Skeletal muscle tissue (tissue), 4 donors: Measurements from ENCODE around the gene PPP1R15A. TPM values are rescaled to one million over a fixed set of nuclear protein-coding genes. Genes with fewer than 3 reads are reported as not detected.
A peak's percentile ranks its signal among the peaks of the same experiment; 100 is the strongest.

Source experiments
- H3K27ac ChIP-seq: one replicate; pipeline ENCODE4 v1.7.0; 2013; ENCODE audit warnings: mild to moderate bottlenecking, low read depth, low read length, inconsistent platforms
- H3K27me3 ChIP-seq, 3 donors: one replicate each; pipeline ENCODE4 v1.7.0; 2013; ENCODE audit warnings: low read length in 3 of 3; ENCODE audit not compliant: control insufficient read depth in 3 of 3, insufficient read depth in 3 of 3
- H3K36me3 ChIP-seq, 3 donors: one replicate each; pipeline ENCODE4 v1.7.0; 2013; ENCODE audit warnings: low read length in 3 of 3; ENCODE audit not compliant: control insufficient read depth in 3 of 3, insufficient read depth in 3 of 3
- H3K4me1 ChIP-seq, 3 donors: one replicate each; pipeline ENCODE4 v1.7.0; 2013; ENCODE audit warnings: low read length in 3 of 3, mild to moderate bottlenecking in 3 of 3; ENCODE audit not compliant: control insufficient read depth in 3 of 3, insufficient read depth in 3 of 3
- H3K4me3 ChIP-seq, 3 donors: one replicate each; pipeline ENCODE4 v1.7.0; 2013; ENCODE audit warnings: low read length in 3 of 3
- H3K9ac ChIP-seq, 3 donors: one replicate each; pipeline ENCODE4 v1.7.0; 2013; ENCODE audit warnings: low read length in 3 of 3, mild to moderate bottlenecking in 3 of 3, moderate library complexity in 2 of 3, low read depth in 1 of 3
- H3K9me3 ChIP-seq, 3 donors: one replicate each; pipeline ENCODE4 v1.7.0; 2013; ENCODE audit warnings: low read length in 3 of 3; ENCODE audit not compliant: control insufficient read depth in 3 of 3
- total RNA-seq: library from RNA; depleted of rRNA; stranded (reverse); fragments of >200 nt; gene quantifications from one replicate; pipeline ENCODE4 v1.2.3, GENCODE V29; 2014
- donor health status: Osteomylitis.

The PPP1R15A gene
- total RNA-seq, 1 donor from 2014 or later, result 26.1 TPM

GRCh38 chr19:48854103-48854502 is 18.1 kb upstream of the PPP1R15A start:
- H3K27me3 ChIP-seq, result no peaks in the 10 kb centered on the region
- no peak overlapping the region for H3K4me3 ChIP-seq
- H3K4me1 ChIP-seq, result no peaks in the 10 kb centered on the region
- no peaks in the 10 kb centered on the region for H3K9me3 ChIP-seq
- H3K27ac ChIP-seq, result no peak overlapping the region
- H3K36me3 ChIP-seq, result peaks cover 0 to 2% (median 0%) of the 10 kb centered on the region in 3 donors
- H3K9ac ChIP-seq, result no peak overlapping the region

- no peaks in the 10 kb centered on the region for H3K27me3 ChIP-seq
- H3K9ac ChIP-seq, result no peak overlapping the region
- H3K4me3 ChIP-seq, result no peak overlapping the region
- H3K9me3 ChIP-seq, result no peaks in the 10 kb centered on the region
- H3K27ac ChIP-seq, result no peak overlapping the region
- H3K36me3 ChIP-seq, result peaks cover 0 to 7% (median 0%) of the 10 kb centered on the region in 3 donors
- no peaks in the 10 kb centered on the region for H3K4me1 ChIP-seq
Observed at GRCh38 chr19:48856921-48857320, 15.3 kb upstream of the PPP1R15A start.

GRCh38 chr19:48858984-48859710 is 13.1 kb upstream of the PPP1R15A start:
- Histone ChIP-seq H3K9me3 (no peaks in the 10 kb centered on the region), H3K36me3 (peaks cover 0 to 5% (median 0%) of the 10 kb centered on the region in 3 donors), H3K4me1 (peaks cover 0 to 4% (median 4%) of the 10 kb centered on the region in 3 donors), H3K27me3 (no peaks in the 10 kb centered on the region), H3K27ac (no peak overlapping the region), H3K9ac (no peak overlapping the region), H3K4me3 (no peak overlapping the region)

GRCh38 chr19:48859711-48860572 is 12.3 kb upstream of the PPP1R15A start:
- H3K9ac ChIP-seq, result no peak overlapping the region

GRCh38 chr19:48861313-48861712 is 10.9 kb upstream of the PPP1R15A start:
- Histone ChIP-seq H3K4me1 (peaks cover 0 to 4% (median 4%) of the 10 kb centered on the region in 3 donors), H3K4me3 (no peak overlapping the region), H3K27me3 (no peaks in the 10 kb centered on the region), H3K9ac (no peak overlapping the region), H3K27ac (no peak overlapping the region), H3K9me3 (no peaks in the 10 kb centered on the region), H3K36me3 (peaks cover 0 to 5% (median 2%) of the 10 kb centered on the region in 3 donors)

More at GRCh38 chr19:48859711-48860572, 12.3 kb upstream of the PPP1R15A start:
- Histone ChIP-seq H3K27ac (no peak overlapping the region), H3K4me3 (no peak overlapping the region), H3K27me3 (no peaks in the 10 kb centered on the region), H3K4me1 (peaks cover 0 to 4% (median 4%) of the 10 kb centered on the region in 3 donors), H3K9me3 (no peaks in the 10 kb centered on the region), H3K36me3 (peaks cover 0 to 5% (median 2%) of the 10 kb centered on the region in 3 donors)

- Histone ChIP-seq H3K4me3 (no peak overlapping the region), H3K9me3 (no peaks in the 10 kb centered on the region), H3K27me3 (no peaks in the 10 kb centered on the region), H3K27ac (no peak overlapping the region), H3K36me3 (peaks cover 0 to 5% (median 2%) of the 10 kb centered on the region in 3 donors), H3K4me1 (peaks cover 5 to 16% (median 15%) of the 10 kb centered on the region in 3 donors), H3K9ac (no peak overlapping the region)
Observed at GRCh38 chr19:48862827-48863226, 9.4 kb upstream of the PPP1R15A start.

GRCh38 chr19:48866692-48867091 is 5.5 kb upstream of the PPP1R15A start:
- Histone ChIP-seq H3K36me3 (peaks cover 0 to 2% (median 0%) of the 10 kb centered on the region in 3 donors), H3K27ac (peak overlapping the region; percentile 30), H3K9ac (peak overlapping the region in 1 of 3 donors; percentile 20), H3K9me3 (no peaks in the 10 kb centered on the region), H3K4me1 (peaks cover 15 to 31% (median 25%) of the 10 kb centered on the region in 3 donors), H3K4me3 (no peak overlapping the region), H3K27me3 (no peaks in the 10 kb centered on the region)

GRCh38 chr19:48867123-48867745 is 5.0 kb upstream of the PPP1R15A start:
- H3K4me1 ChIP-seq, result peaks cover 15 to 31% (median 28%) of the 10 kb centered on the region in 3 donors
- H3K36me3 ChIP-seq, result peaks cover 0 to 2% (median 0%) of the 10 kb centered on the region in 3 donors
- H3K9me3 ChIP-seq, result no peaks in the 10 kb centered on the region
- H3K27me3 ChIP-seq, result no peaks in the 10 kb centered on the region
- peak overlapping the region; percentile 46 to 72 (median 58) for H3K4me3 ChIP-seq
- H3K27ac ChIP-seq, result peak overlapping the region; percentile 85
- peak overlapping the region in 2 of 3 donors; percentile 67 to 81 for H3K9ac ChIP-seq

GRCh38 chr19:48867746-48868113 is 4.5 kb upstream of the PPP1R15A start:
- H3K4me1 ChIP-seq, result peaks cover 15 to 34% (median 27%) of the 10 kb centered on the region in 3 donors
- H3K4me3 ChIP-seq, result peak overlapping the region; percentile 46 to 72 (median 58)
- no peaks in the 10 kb centered on the region for H3K9me3 ChIP-seq
- peaks cover 0 to 6% (median 4%) of the 10 kb centered on the region in 3 donors for H3K36me3 ChIP-seq
- no peaks in the 10 kb centered on the region for H3K27me3 ChIP-seq
- H3K9ac ChIP-seq, result peak overlapping the region; percentile 67 to 81 (median 68)
- peak overlapping the region; percentile 85 for H3K27ac ChIP-seq
